ENCODE results near the gene KCNMA1.

KCNMA1 gene

DNA sequence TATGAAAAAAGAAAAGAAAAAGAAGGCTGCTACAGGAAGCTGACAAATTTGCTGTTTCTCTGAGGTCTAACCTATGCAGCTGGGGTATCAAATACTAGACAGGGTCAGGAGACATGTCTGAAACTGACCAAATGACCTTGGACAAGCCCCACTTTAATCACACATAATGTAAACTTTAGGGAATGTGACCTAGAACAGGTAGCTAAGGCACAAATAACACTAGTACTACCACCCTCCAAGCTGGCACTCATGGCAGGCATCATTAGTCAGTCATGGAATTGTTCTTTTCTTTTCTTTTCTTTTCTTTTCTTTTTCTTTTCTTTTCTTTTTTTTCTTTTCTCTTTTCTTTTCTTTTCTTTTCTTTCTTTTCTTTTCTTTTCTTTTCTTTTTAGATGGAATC is 250.4 kb downstream of the KCNMA1 start:
- Histone ChIP-seq H3K27ac (ENCODE audit: low read depth in 2 of 2, low read length in 2 of 2) (no peak overlapping the region), H3K27me3 (ENCODE audit: control insufficient read depth in 2 of 2, insufficient read depth in 2 of 2, low read length in 2 of 2) (no peaks in the 10 kb centered on the region), H3K36me3 (ENCODE audit: control insufficient read depth in 2 of 2, insufficient read depth in 2 of 2, low read length in 2 of 2) (no peaks in the 10 kb centered on the region), H3K9ac (ENCODE audit: low read depth in 1 of 2, low read length in 2 of 2) (no peak overlapping the region), H3K4me3 (ENCODE audit: low read length in 2 of 2) (no peak overlapping the region), H3K9me3 (ENCODE audit: control insufficient read depth in 2 of 2, low read length in 2 of 2) (no peaks in the 10 kb centered on the region), H3K4me1 (ENCODE audit: control insufficient read depth in 2 of 2, insufficient read depth in 2 of 2, low read length in 2 of 2) (no peaks in the 10 kb centered on the region)

DNA sequence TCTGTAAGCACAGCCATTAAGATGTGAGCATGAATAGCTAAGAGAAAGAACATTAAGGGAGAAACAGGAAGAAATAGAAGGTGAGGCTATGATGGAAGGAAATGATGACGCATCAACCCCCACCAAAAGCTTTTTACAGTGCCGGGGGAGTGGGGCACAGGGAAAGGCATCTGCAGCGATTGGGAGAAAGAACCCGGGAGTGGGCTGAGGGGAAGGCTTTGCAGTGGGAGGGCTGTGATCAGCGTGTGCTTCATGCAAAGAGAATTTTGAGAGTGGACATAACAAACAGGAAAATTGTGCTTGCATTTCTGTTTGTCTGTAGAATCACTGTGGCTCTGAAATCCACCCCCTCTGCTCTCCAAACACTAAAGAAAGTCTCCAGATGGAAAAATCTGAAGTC is 250.8 kb downstream of the KCNMA1 start:
- Histone ChIP-seq H3K27me3 (ENCODE audit: control insufficient read depth in 2 of 2, insufficient read depth in 2 of 2, low read length in 2 of 2) (no peaks in the 10 kb centered on the region), H3K9me3 (ENCODE audit: control insufficient read depth in 2 of 2, low read length in 2 of 2) (no peaks in the 10 kb centered on the region), H3K27ac (ENCODE audit: low read depth in 2 of 2, low read length in 2 of 2) (no peak overlapping the region), H3K4me3 (ENCODE audit: low read length in 2 of 2) (no peak overlapping the region), H3K9ac (ENCODE audit: low read depth in 1 of 2, low read length in 2 of 2) (no peak overlapping the region), H3K36me3 (ENCODE audit: control insufficient read depth in 2 of 2, insufficient read depth in 2 of 2, low read length in 2 of 2) (no peaks in the 10 kb centered on the region), H3K4me1 (ENCODE audit: control insufficient read depth in 2 of 2, insufficient read depth in 2 of 2, low read length in 2 of 2) (no peaks in the 10 kb centered on the region)

DNA sequence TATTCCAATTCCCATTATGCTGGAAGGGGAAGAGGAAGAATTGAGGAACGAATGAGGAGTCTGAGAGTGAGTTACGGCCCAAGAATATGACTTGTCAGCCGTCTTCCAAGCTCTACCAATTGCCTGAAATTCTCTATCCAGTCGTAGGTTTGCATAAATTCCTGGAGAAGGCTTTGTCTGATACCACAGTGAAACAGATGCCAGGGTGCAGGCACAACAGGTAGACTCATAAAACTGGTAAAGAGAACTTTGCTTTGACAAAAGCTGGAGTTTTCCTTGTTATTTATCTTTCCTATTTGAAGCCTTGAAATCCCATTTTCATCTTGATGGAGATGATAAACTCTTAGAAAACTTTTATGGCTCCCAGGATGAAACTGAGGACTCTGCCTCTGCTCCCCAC is 251.2 kb downstream of the KCNMA1 start:
- Histone ChIP-seq H3K4me3 (ENCODE audit: low read length in 2 of 2) (no peak overlapping the region), H3K27ac (ENCODE audit: low read depth in 2 of 2, low read length in 2 of 2) (no peak overlapping the region), H3K36me3 (ENCODE audit: control insufficient read depth in 2 of 2, insufficient read depth in 2 of 2, low read length in 2 of 2) (no peaks in the 10 kb centered on the region), H3K4me1 (ENCODE audit: control insufficient read depth in 2 of 2, insufficient read depth in 2 of 2, low read length in 2 of 2) (no peaks in the 10 kb centered on the region), H3K9me3 (ENCODE audit: control insufficient read depth in 2 of 2, low read length in 2 of 2) (no peaks in the 10 kb centered on the region), H3K27me3 (ENCODE audit: control insufficient read depth in 2 of 2, insufficient read depth in 2 of 2, low read length in 2 of 2) (no peaks in the 10 kb centered on the region), H3K9ac (ENCODE audit: low read depth in 1 of 2, low read length in 2 of 2) (no peak overlapping the region)

DNA sequence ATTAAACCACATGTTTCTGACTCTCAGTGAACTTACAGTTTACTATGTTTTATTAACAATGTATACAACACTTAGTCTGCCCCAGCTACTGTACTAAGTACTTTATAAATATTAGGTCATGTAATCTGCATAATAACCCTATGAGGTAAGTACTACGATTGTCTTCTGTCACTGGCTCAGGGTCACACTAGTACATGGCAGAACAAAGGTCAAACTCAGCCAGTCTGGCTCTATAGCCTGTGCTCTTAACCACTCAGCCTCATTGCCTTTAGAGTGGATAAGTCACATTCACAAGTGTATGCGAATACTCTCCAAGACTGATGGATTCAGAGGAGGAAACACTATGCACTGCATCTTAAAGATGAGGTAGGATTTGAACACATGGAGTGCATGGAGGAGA is 252.3 kb downstream of the KCNMA1 start:
- H3K27ac ChIP-seq (ENCODE audit: low read depth in 2 of 2, low read length in 2 of 2): no peak overlapping the region
- no peaks in the 10 kb centered on the region for H3K36me3 ChIP-seq (ENCODE audit: control insufficient read depth in 2 of 2, insufficient read depth in 2 of 2, low read length in 2 of 2)
- H3K4me3 ChIP-seq (ENCODE audit: low read length in 2 of 2): no peak overlapping the region
- no peaks in the 10 kb centered on the region for H3K4me1 ChIP-seq (ENCODE audit: control insufficient read depth in 2 of 2, insufficient read depth in 2 of 2, low read length in 2 of 2)
- H3K9me3 ChIP-seq (ENCODE audit: control insufficient read depth in 2 of 2, low read length in 2 of 2): no peaks in the 10 kb centered on the region
- H3K27me3 ChIP-seq (ENCODE audit: control insufficient read depth in 2 of 2, insufficient read depth in 2 of 2, low read length in 2 of 2): no peaks in the 10 kb centered on the region
- no peak overlapping the region for H3K9ac ChIP-seq (ENCODE audit: low read depth in 1 of 2, low read length in 2 of 2)

DNA sequence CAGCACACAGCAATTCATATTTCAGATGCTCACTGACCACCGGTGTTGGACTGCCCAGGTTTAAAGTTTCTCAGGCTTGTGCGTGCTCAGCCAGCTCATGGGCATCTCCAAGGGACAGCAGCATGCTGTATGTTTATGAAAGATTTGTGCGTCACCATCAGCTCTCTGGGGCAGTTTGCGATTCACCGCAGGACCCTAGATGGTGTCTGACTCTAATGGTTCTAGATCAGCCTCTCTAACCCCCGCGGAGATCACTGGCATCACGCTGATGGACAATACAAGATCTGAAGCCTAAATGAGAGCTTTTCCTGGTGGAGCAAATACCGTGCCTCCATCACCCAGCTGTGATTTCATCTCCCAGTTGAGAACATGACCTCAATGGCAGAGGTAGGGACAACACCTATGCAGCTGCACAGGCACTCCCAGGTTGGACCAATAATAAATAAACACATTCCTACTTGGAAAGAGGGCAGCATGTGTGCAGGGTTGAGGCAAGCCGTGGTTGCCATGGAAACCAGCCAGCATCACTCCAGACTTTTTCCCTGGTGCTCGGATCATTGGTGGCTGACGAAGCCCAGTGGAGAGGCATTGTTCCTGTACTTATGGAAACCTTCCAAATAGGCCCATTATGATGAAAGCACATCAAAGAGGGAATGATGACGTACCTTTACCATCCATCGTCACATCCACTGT is 253.6 kb downstream of the KCNMA1 start:
- no peak overlapping the region for H3K4me3 ChIP-seq (ENCODE audit: low read length in 2 of 2)
- H3K9me3 ChIP-seq (ENCODE audit: control insufficient read depth in 2 of 2, low read length in 2 of 2): no peaks in the 10 kb centered on the region
- no peaks in the 10 kb centered on the region for H3K4me1 ChIP-seq (ENCODE audit: control insufficient read depth in 2 of 2, insufficient read depth in 2 of 2, low read length in 2 of 2)
- H3K36me3 ChIP-seq (ENCODE audit: control insufficient read depth in 2 of 2, insufficient read depth in 2 of 2, low read length in 2 of 2): no peaks in the 10 kb centered on the region
- H3K27ac ChIP-seq (ENCODE audit: low read depth in 2 of 2, low read length in 2 of 2): no peak overlapping the region
- H3K9ac ChIP-seq (ENCODE audit: low read depth in 1 of 2, low read length in 2 of 2): no peak overlapping the region
- H3K27me3 ChIP-seq (ENCODE audit: control insufficient read depth in 2 of 2, insufficient read depth in 2 of 2, low read length in 2 of 2): no peaks in the 10 kb centered on the region

DNA sequence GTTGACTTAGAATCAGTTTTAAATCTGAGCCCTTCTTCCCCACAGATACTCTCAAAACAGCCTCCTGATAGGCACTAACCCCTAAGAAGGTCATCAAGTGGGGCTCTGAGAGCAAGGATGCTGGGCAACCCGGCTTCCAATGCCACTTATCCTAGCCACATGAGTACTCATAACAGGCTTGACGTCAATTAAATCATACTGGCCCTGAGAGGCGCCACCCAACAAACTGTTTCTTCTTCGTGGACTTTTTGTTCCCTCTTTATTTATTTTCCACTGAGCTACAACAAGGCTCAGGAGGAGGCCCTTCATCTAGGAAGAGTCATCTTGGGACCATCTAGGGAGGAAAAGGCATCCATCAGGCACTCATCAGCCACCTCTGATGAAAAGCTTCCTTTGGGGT is 255.9 kb downstream of the KCNMA1 start:
- Histone ChIP-seq H3K9ac (ENCODE audit: low read depth in 1 of 2, low read length in 2 of 2) (no peak overlapping the region), H3K27ac (ENCODE audit: low read depth in 2 of 2, low read length in 2 of 2) (no peak overlapping the region), H3K4me1 (ENCODE audit: control insufficient read depth in 2 of 2, insufficient read depth in 2 of 2, low read length in 2 of 2) (no peaks in the 10 kb centered on the region), H3K4me3 (ENCODE audit: low read length in 2 of 2) (no peak overlapping the region), H3K36me3 (ENCODE audit: control insufficient read depth in 2 of 2, insufficient read depth in 2 of 2, low read length in 2 of 2) (no peaks in the 10 kb centered on the region), H3K9me3 (ENCODE audit: control insufficient read depth in 2 of 2, low read length in 2 of 2) (no peaks in the 10 kb centered on the region), H3K27me3 (ENCODE audit: control insufficient read depth in 2 of 2, insufficient read depth in 2 of 2, low read length in 2 of 2) (no peaks in the 10 kb centered on the region)

DNA sequence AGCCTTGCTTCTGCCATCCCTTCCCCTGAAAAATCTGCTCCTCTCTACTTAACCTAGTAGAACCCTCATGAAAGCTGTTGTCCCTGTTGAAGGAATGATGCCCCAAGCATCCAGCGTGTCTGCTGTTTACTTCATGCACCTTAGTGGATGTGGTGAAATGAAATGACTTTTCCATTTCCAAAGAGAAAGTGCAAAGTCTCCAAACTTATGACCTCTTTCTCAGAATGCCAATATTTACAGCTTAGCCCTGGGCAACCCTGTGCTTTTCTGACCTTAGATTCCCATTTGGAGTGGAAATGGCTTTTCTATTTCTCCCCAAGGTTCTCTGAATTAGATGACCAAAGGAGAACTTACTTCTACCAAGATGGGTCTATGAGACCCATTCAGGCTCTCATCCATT is 256.9 kb downstream of the KCNMA1 start:
- H3K9ac ChIP-seq (ENCODE audit: low read depth in 1 of 2, low read length in 2 of 2): no peak overlapping the region
- no peaks in the 10 kb centered on the region for H3K27me3 ChIP-seq (ENCODE audit: control insufficient read depth in 2 of 2, insufficient read depth in 2 of 2, low read length in 2 of 2)
- no peaks in the 10 kb centered on the region for H3K9me3 ChIP-seq (ENCODE audit: control insufficient read depth in 2 of 2, low read length in 2 of 2)
- H3K4me1 ChIP-seq (ENCODE audit: control insufficient read depth in 2 of 2, insufficient read depth in 2 of 2, low read length in 2 of 2): no peaks in the 10 kb centered on the region
- no peaks in the 10 kb centered on the region for H3K36me3 ChIP-seq (ENCODE audit: control insufficient read depth in 2 of 2, insufficient read depth in 2 of 2, low read length in 2 of 2)
- no peak overlapping the region for H3K27ac ChIP-seq (ENCODE audit: low read depth in 2 of 2, low read length in 2 of 2)
- H3K4me3 ChIP-seq (ENCODE audit: low read length in 2 of 2): no peak overlapping the region

DNA sequence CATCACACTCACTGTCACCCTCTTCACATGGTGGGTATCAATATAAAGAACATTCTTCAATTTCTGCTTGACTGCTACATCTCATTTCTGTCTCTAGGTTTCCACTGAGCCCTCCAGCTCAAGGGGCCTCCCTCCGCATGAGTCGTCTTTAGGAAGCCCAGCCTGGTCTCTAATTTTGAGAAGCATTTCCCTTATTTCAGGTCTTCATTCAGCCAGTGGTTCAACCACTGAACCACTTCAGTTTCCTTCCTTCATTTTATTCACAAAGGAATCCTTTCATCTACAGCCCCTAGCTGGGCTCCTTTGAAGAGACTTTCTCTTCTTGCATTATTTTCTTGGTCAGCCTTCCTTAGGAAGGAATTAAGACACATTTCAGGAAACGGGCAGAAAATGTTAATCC is 257.4 kb downstream of the KCNMA1 start:
- no peak overlapping the region for H3K4me3 ChIP-seq (ENCODE audit: low read length in 2 of 2)
- H3K4me1 ChIP-seq (ENCODE audit: control insufficient read depth in 2 of 2, insufficient read depth in 2 of 2, low read length in 2 of 2): no peaks in the 10 kb centered on the region
- no peak overlapping the region for H3K27ac ChIP-seq (ENCODE audit: low read depth in 2 of 2, low read length in 2 of 2)
- H3K9me3 ChIP-seq (ENCODE audit: control insufficient read depth in 2 of 2, low read length in 2 of 2): no peaks in the 10 kb centered on the region
- no peaks in the 10 kb centered on the region for H3K27me3 ChIP-seq (ENCODE audit: control insufficient read depth in 2 of 2, insufficient read depth in 2 of 2, low read length in 2 of 2)
- no peaks in the 10 kb centered on the region for H3K36me3 ChIP-seq (ENCODE audit: control insufficient read depth in 2 of 2, insufficient read depth in 2 of 2, low read length in 2 of 2)
- no peak overlapping the region for H3K9ac ChIP-seq (ENCODE audit: low read depth in 1 of 2, low read length in 2 of 2)

DNA sequence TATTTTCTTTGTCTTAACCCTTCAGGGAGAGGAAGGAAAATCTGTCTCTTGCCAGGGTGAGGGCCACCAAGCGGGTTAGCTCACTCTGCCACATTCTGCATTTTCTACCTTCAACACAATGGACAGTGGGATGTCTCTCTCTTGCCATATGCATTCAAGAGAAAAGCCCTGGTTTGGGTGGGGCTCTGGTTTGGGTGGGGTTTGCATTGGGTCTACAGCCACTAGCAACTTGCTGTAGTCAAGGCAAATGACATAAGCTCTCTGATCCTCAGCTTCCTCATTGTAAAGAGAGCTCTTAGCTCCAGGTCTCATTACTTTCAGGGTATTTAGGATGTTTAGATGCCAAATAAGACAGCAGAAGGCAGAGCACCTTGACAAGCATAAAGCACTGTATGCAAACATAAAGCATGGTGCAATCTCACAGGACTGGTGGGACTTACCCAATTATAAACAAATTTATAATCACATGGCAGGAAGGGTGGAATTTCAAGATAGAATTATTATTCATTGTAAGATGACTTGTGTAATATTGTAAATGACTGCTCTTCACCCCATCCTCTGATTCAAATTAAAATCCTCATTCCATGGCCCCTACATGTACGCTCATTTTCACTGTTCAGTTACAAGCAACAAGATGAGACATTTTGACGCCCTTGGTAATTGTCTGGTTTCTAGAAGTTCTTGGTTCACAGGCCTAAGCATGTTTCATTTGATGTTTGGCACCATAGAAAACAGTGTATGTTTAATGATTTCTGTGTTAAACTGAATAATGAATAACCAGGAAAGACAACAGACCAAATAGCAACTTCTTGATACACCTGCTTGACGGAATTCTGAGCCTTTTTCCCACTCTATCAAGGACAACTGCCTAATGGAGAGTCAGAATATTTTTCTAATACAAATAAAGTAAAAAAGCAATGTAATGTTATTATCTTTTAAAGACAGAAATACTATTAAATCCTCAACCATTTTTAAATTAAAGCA is 258.9 kb downstream of the KCNMA1 start:
- Histone ChIP-seq H3K36me3 (ENCODE audit: control insufficient read depth in 2 of 2, insufficient read depth in 2 of 2, low read length in 2 of 2) (no peaks in the 10 kb centered on the region), H3K9ac (ENCODE audit: low read depth in 1 of 2, low read length in 2 of 2) (no peak overlapping the region), H3K27ac (ENCODE audit: low read depth in 2 of 2, low read length in 2 of 2) (no peak overlapping the region), H3K9me3 (ENCODE audit: control insufficient read depth in 2 of 2, low read length in 2 of 2) (no peaks in the 10 kb centered on the region), H3K27me3 (ENCODE audit: control insufficient read depth in 2 of 2, insufficient read depth in 2 of 2, low read length in 2 of 2) (no peaks in the 10 kb centered on the region), H3K4me3 (ENCODE audit: low read length in 2 of 2) (no peak overlapping the region), H3K4me1 (ENCODE audit: control insufficient read depth in 2 of 2, insufficient read depth in 2 of 2, low read length in 2 of 2) (no peaks in the 10 kb centered on the region)

DNA sequence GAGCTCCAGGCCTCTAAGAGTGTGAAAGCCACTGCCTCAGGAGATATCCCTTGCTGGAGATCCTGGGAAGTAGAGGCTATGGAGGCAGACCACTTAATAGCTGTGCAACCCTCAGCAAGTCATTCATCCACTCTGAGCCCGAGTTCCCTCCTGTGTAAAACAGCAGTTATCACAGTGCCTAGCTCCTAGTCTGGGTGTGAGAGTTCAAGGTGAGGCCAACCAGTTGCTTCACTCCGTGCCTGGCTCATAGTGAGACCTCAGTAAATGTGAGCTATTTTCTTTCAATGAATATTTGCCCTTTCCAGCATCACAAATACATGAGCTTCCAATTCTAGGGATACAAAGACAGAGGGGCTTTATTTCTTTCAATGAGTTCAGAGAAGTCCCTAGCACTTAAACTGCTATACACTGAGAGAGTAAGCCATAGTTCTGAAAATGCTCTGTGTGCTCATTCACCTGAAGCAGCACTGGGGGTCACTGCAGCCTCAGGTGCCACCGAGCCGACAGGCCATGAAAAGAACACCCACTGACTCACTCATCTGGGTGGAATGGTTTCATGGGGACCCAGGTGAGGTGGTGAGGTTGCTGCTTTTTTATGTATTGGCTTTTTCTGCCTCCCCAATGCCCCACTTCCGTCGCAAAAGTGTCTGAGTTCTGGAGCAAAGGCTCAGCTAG is 259.8 kb downstream of the KCNMA1 start:
- H3K4me3 ChIP-seq (ENCODE audit: low read length in 2 of 2): no peak overlapping the region
- H3K9ac ChIP-seq (ENCODE audit: low read depth in 1 of 2, low read length in 2 of 2): no peak overlapping the region
- H3K27me3 ChIP-seq (ENCODE audit: control insufficient read depth in 2 of 2, insufficient read depth in 2 of 2, low read length in 2 of 2): no peaks in the 10 kb centered on the region
- H3K27ac ChIP-seq (ENCODE audit: low read depth in 2 of 2, low read length in 2 of 2): no peak overlapping the region
- no peaks in the 10 kb centered on the region for H3K36me3 ChIP-seq (ENCODE audit: control insufficient read depth in 2 of 2, insufficient read depth in 2 of 2, low read length in 2 of 2)
- no peaks in the 10 kb centered on the region for H3K9me3 ChIP-seq (ENCODE audit: control insufficient read depth in 2 of 2, low read length in 2 of 2)
- H3K4me1 ChIP-seq (ENCODE audit: control insufficient read depth in 2 of 2, insufficient read depth in 2 of 2, low read length in 2 of 2): no peaks in the 10 kb centered on the region
